Liver (tissue), 9 donors: ENCODE results near the gene DEDD. TPM values are rescaled to one million over a fixed set of nuclear protein-coding genes. Genes with fewer than 3 reads are reported as not detected.

Source experiments
- DNase-seq: peaks from one replicate; pipeline ENCODE4 v3.0.0-alpha.2; 2017; ENCODE audit warnings: low spot score
- H3K27ac ChIP-seq, 2 donors: one replicate each; pipeline ENCODE4 v1.7.0; 2013; ENCODE audit warnings: inconsistent platforms in 2 of 2, low read length in 2 of 2, control low read depth in 1 of 2, low read depth in 1 of 2, mild to moderate bottlenecking in 1 of 2
- H3K27me3 ChIP-seq, 4 donors: one replicate each; pipeline versions ENCODE4 v1.6.1 to v1.7.0; 2013; ENCODE audit warnings: low read length in 3 of 4, inconsistent platforms in 1 of 4, mild to moderate bottlenecking in 1 of 4, moderate library complexity in 1 of 4; ENCODE audit not compliant: control insufficient read depth in 4 of 4, insufficient read depth in 4 of 4
- H3K36me3 ChIP-seq, 4 donors: one replicate each; pipeline versions ENCODE4 v1.6.1 to v1.7.0; 2013; ENCODE audit warnings: low read length in 3 of 4, mild to moderate bottlenecking in 3 of 4, low read depth in 1 of 4, moderate library complexity in 1 of 4; ENCODE audit not compliant: control insufficient read depth in 4 of 4, insufficient read depth in 3 of 4
- H3K4me1 ChIP-seq, 4 donors: one replicate each; pipeline versions ENCODE4 v1.6.1 to v1.7.0; 2013; ENCODE audit warnings: low read length in 3 of 4, mild to moderate bottlenecking in 3 of 4, moderate library complexity in 1 of 4; ENCODE audit not compliant: control insufficient read depth in 4 of 4, insufficient read depth in 4 of 4
- H3K4me3 ChIP-seq, 3 donors: one replicate each; pipeline versions ENCODE4 v1.6.1 to v1.7.0; 2013; ENCODE audit warnings: low read length in 3 of 3, control low read depth in 1 of 3, low read depth in 1 of 3, mild to moderate bottlenecking in 1 of 3
- H3K9ac ChIP-seq, 2 donors: one replicate each; pipeline ENCODE4 v1.7.0; 2013; ENCODE audit warnings: low read length in 2 of 2, mild to moderate bottlenecking in 2 of 2, moderate library complexity in 2 of 2, control low read depth in 1 of 2, low read depth in 1 of 2
- H3K9me3 ChIP-seq, 4 donors: one replicate each; pipeline versions ENCODE4 v1.6.1 to v1.7.0; 2013; ENCODE audit warnings: low read length in 3 of 4; ENCODE audit not compliant: control insufficient read depth in 4 of 4
- EGR1 ChIP-seq, 2 donors: IDR thresholded peaks; 2 replicates each; pipeline ENCODE4 v1.6.1; 2016 to 2018; ENCODE audit warnings: antibody characterized with exemption in 2 of 2, low read depth in 2 of 2
- FOXA1 ChIP-seq: IDR thresholded peaks from 2 replicates; pipeline ENCODE4 v1.6.1; 2016; ENCODE audit warnings: antibody characterized with exemption
- HNF4A ChIP-seq, 2 donors: conservative IDR thresholded peaks; 2 replicates each; pipeline ENCODE4 v1.6.1; 2016; ENCODE audit warnings: antibody characterized with exemption in 2 of 2, mild to moderate bottlenecking in 2 of 2
- JUND ChIP-seq, 2 donors: IDR thresholded peaks; 2 replicates each; pipeline ENCODE4 v1.6.1; 2016; ENCODE audit warnings: antibody characterized with exemption in 2 of 2
- MAX ChIP-seq: IDR thresholded peaks from 2 replicates; pipeline ENCODE4 v1.6.1; 2016; ENCODE audit warnings: antibody characterized with exemption
- NR2F2 ChIP-seq: IDR thresholded peaks from 2 replicates; pipeline ENCODE4 v1.6.1; 2016; ENCODE audit warnings: antibody characterized with exemption
- RXRA ChIP-seq, 2 donors: IDR thresholded peaks; 2 replicates each; pipeline ENCODE4 v1.6.1; 2017 to 2018; ENCODE audit warnings: antibody characterized with exemption in 2 of 2, mild to moderate bottlenecking in 1 of 2
- SP1 ChIP-seq: IDR thresholded peaks from 2 replicates; pipeline ENCODE4 v1.6.1; 2018; ENCODE audit warnings: antibody characterized with exemption, mild to moderate bottlenecking
- TAF1 ChIP-seq: conservative IDR thresholded peaks from 2 replicates; pipeline ENCODE4 v1.6.1; 2016; ENCODE audit warnings: antibody characterized with exemption, mild to moderate bottlenecking
- YY1 ChIP-seq: IDR thresholded peaks from 2 replicates; pipeline ENCODE4 v1.6.1; 2016; ENCODE audit warnings: antibody characterized with exemption, mild to moderate bottlenecking
- WGBS: extraction: QIAGEN DNeasy Blood & Tissue Kit; methylation state at CpG from one replicate; pipeline ENCODE4 v1.1.7; 2013; 5-methylcytosine and 5-hydroxymethylcytosine counted together
- polyA plus RNA-seq, 2 donors: library from polyadenylated mRNA; stranded (reverse) in 1 of 2; unstranded in 1 of 2; fragments of 200-250 nt in 1 of 2; fragments of >200 nt in 1 of 2; fragmentation: Nextera tagmentation in 1 of 2; extraction: Ambion mirVana in 1 of 2; gene quantifications; one replicate each; pipeline versions ENCODE4 v1.2.1 to v1.2.3, GENCODE V29; 2013 to 2015
- total RNA-seq, 2 donors: library from RNA; depleted of rRNA; stranded (reverse); fragments of >200 nt; gene quantifications; one replicate each; pipeline ENCODE4 v1.2.3, GENCODE V29; 2014
- TF ChIP-seq, protein P1 (sequence below): IDR thresholded peaks from 2 replicates; pipeline ENCODE4 v1.6.1; 2016; ENCODE audit warnings: antibody characterized with exemption, mild to moderate bottlenecking
- TF ChIP-seq, protein P2 (sequence below): IDR thresholded peaks from 2 replicates; pipeline ENCODE4 v1.6.1; 2016; ENCODE audit warnings: antibody characterized with exemption
- TF ChIP-seq, protein P3 (sequence below): IDR thresholded peaks from 2 replicates; pipeline ENCODE4 v1.6.1; 2016; ENCODE audit warnings: antibody characterized with exemption
- donor health status: healthy.
- donor health status: healthy.
- donor health status: healthy.
- donor health status: healthy.
- donor health status: healthy.

DEDD gene
- total and polyA plus RNA-seq, 4 donors: 13.8 to 17.7 (median 16.0) TPM

GRCh38 chr1:161161652-161162051 is 29.2 kb upstream of the DEDD start:
- H3K4me3 ChIP-seq: no peak overlapping the region
- peaks cover 13 to 46% (median 28%) of the 10 kb centered on the region in 4 donors for H3K4me1 ChIP-seq
- TF ChIP-seq MAX: no peak
- TF ChIP-seq, protein P1, sequence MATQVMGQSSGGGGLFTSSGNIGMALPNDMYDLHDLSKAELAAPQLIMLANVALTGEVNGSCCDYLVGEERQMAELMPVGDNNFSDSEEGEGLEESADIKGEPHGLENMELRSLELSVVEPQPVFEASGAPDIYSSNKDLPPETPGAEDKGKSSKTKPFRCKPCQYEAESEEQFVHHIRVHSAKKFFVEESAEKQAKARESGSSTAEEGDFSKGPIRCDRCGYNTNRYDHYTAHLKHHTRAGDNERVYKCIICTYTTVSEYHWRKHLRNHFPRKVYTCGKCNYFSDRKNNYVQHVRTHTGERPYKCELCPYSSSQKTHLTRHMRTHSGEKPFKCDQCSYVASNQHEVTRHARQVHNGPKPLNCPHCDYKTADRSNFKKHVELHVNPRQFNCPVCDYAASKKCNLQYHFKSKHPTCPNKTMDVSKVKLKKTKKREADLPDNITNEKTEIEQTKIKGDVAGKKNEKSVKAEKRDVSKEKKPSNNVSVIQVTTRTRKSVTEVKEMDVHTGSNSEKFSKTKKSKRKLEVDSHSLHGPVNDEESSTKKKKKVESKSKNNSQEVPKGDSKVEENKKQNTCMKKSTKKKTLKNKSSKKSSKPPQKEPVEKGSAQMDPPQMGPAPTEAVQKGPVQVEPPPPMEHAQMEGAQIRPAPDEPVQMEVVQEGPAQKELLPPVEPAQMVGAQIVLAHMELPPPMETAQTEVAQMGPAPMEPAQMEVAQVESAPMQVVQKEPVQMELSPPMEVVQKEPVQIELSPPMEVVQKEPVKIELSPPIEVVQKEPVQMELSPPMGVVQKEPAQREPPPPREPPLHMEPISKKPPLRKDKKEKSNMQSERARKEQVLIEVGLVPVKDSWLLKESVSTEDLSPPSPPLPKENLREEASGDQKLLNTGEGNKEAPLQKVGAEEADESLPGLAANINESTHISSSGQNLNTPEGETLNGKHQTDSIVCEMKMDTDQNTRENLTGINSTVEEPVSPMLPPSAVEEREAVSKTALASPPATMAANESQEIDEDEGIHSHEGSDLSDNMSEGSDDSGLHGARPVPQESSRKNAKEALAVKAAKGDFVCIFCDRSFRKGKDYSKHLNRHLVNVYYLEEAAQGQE: no peak
- TF ChIP-seq NR2F2: no peak
- TF ChIP-seq FOXA1: no peak
- no peak for DNase-seq
- peaks cover 0 to 25% (median 9%) of the 10 kb centered on the region in 4 donors for H3K36me3 ChIP-seq
- H3K9me3 ChIP-seq: no peaks in the 10 kb centered on the region
- no peaks in the 10 kb centered on the region for H3K27me3 ChIP-seq
- WGBS: 91% methylated on average over 5 of the region's 5 CpGs
- no peak overlapping the region for H3K27ac ChIP-seq
- no peak overlapping the region for H3K9ac ChIP-seq

- H3K9me3 ChIP-seq: no peaks in the 10 kb centered on the region
- 96% methylated on average over 22 of the region's 22 CpGs for WGBS
- no peak for DNase-seq
Measured at GRCh38 chr1:161160671-161161145, 28.2 kb upstream of the DEDD start.

GRCh38 chr1:161159913-161160243 is 27.4 kb upstream of the DEDD start:
- no peaks in the 10 kb centered on the region for H3K9me3 ChIP-seq
- WGBS: 8% methylated on average over 11 of the region's 11 CpGs
- no peaks in the 10 kb centered on the region for H3K27me3 ChIP-seq
- H3K36me3 ChIP-seq: peaks cover 0 to 24% (median 9%) of the 10 kb centered on the region in 4 donors
- peak overlapping the region; percentile 50 to 82 for H3K9ac ChIP-seq
- H3K27ac ChIP-seq: peak overlapping the region; percentile 64 to 79
- peak overlapping the region; percentile 68 to 94 (median 76) for H3K4me3 ChIP-seq
- no peak for DNase-seq
- TF ChIP-seq RXRA (IDR thresholded peaks at IDR 0.05): no peak
- no peak for TF ChIP-seq HNF4A (conservative IDR thresholded peaks at IDR 0.05)
- TF ChIP-seq TAF1: no peak
- no peak for TF ChIP-seq NR2F2
- peaks cover 10 to 32% (median 19%) of the 10 kb centered on the region in 4 donors for H3K4me1 ChIP-seq

More at GRCh38 chr1:161160671-161161145, 28.2 kb upstream of the DEDD start:
- Histone ChIP-seq H3K4me3 (no peak overlapping the region), H3K27me3 (no peaks in the 10 kb centered on the region), H3K27ac (no peak overlapping the region), H3K9ac (no peak overlapping the region), H3K4me1 (peaks cover 13 to 40% (median 23%) of the 10 kb centered on the region in 4 donors), H3K36me3 (peaks cover 0 to 25% (median 9%) of the 10 kb centered on the region in 4 donors)
- TF ChIP-seq NR2F2: no peak
- no peak for TF ChIP-seq YY1
- no peak for TF ChIP-seq SP1
- TF ChIP-seq, protein P2, sequence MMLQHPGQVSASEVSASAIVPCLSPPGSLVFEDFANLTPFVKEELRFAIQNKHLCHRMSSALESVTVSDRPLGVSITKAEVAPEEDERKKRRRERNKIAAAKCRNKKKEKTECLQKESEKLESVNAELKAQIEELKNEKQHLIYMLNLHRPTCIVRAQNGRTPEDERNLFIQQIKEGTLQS: no peak
- TF ChIP-seq EGR1 (IDR thresholded peaks at IDR 0.05; ENCODE audit: low read depth in 2 of 2): no peak
- no peak for TF ChIP-seq JUND (IDR thresholded peaks at IDR 0.05)
- TF ChIP-seq, protein P3, sequence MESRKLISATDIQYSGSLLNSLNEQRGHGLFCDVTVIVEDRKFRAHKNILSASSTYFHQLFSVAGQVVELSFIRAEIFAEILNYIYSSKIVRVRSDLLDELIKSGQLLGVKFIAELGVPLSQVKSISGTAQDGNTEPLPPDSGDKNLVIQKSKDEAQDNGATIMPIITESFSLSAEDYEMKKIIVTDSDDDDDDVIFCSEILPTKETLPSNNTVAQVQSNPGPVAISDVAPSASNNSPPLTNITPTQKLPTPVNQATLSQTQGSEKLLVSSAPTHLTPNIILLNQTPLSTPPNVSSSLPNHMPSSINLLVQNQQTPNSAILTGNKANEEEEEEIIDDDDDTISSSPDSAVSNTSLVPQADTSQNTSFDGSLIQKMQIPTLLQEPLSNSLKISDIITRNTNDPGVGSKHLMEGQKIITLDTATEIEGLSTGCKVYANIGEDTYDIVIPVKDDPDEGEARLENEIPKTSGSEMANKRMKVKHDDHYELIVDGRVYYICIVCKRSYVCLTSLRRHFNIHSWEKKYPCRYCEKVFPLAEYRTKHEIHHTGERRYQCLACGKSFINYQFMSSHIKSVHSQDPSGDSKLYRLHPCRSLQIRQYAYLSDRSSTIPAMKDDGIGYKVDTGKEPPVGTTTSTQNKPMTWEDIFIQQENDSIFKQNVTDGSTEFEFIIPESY: no peak
